Stimulated activated CD4-positive, alpha-beta T cell treated with anti-CD3 and anti-CD28 coated beads, Interleukin-2, amount 100 ng/mL, for 48 hours (primary cell): Measurements from ENCODE around the gene CFAP157.

Experiments used
- DNase-seq, 2 donors: peaks; one replicate each; pipeline ENCODE4 v3.0.0-alpha.2; 2020

CFAP157 gene

GRCh38 chr9:127693697-127694096 lies 13.1 kb upstream of the CFAP157 start:
- no peak for DNase-seq

- no peak for DNase-seq
Measured at GRCh38 chr9:127694890-127695720, 11.7 kb upstream of the CFAP157 start.

GRCh38 chr9:127697575-127697974 lies 9.2 kb upstream of the CFAP157 start:
- no peak for DNase-seq

- no peak for DNase-seq
Measured at GRCh38 chr9:127698386-127698785, 8.4 kb upstream of the CFAP157 start.

GRCh38 chr9:127698985-127699670 lies 7.7 kb upstream of the CFAP157 start:
- DNase-seq: peak; percentile 81 to 82

GRCh38 chr9:127700140-127700539 lies 6.6 kb upstream of the CFAP157 start:
- no peak for DNase-seq

- no peak for DNase-seq
Measured at GRCh38 chr9:127700594-127701255, 6.1 kb upstream of the CFAP157 start.

- DNase-seq: no peak
Measured at GRCh38 chr9:127703289-127703946, 3.4 kb upstream of the CFAP157 start.

GRCh38 chr9:127705577-127706379 lies 1.0 kb upstream of the CFAP157 start:
- DNase-seq: no peak

- DNase-seq: no peak
Measured at GRCh38 chr9:127707766-127708165, 978 bp downstream of the CFAP157 start.

- DNase-seq: no peak
Measured at GRCh38 chr9:127708952-127709587, 2.3 kb downstream of the CFAP157 start.

- DNase-seq: no peak
Measured at GRCh38 chr9:127710204-127710783, 3.5 kb downstream of the CFAP157 start.

- no peak for DNase-seq
Measured at GRCh38 chr9:127711226-127711701, 4.5 kb downstream of the CFAP157 start.

GRCh38 chr9:127711831-127712274 lies 5.1 kb downstream of the CFAP157 start:
- no peak for DNase-seq

- DNase-seq: no peak
Measured at GRCh38 chr9:127712371-127712770, 5.6 kb downstream of the CFAP157 start.

- DNase-seq: no peak
Measured at GRCh38 chr9:127712867-127713266, 6.1 kb downstream of the CFAP157 start.

GRCh38 chr9:127714020-127714750 lies 7.4 kb downstream of the CFAP157 start:
- DNase-seq: no peak

GRCh38 chr9:127714951-127715469 lies 8.2 kb downstream of the CFAP157 start:
- DNase-seq: peak in 1 of 2 donors; percentile 11

- peak; percentile 95 to 96 for DNase-seq
Measured at GRCh38 chr9:127715470-127716337, 8.9 kb downstream of the CFAP157 start, which contains the start of the genes PTRH1 and TTC16. TSS of gene PTRH1 (minus strand) at chr9:127715663. CDS start at chr9:127715639, 24 bp downstream. TSS of gene TTC16 (plus strand) at chr9:127716079. CDS start at chr9:127716146, 67 bp downstream.
